Esophagus muscularis mucosa (tissue), 3 donors: ENCODE data around the gene MSI2.

Experiments
- POLR2A ChIP-seq: fragments of 450-650 bp; IDR thresholded peaks from one replicate; pipeline ENCODE4 v1.6.1; 2017; ENCODE audit warnings: antibody characterized with exemption, moderate library complexity, mild to moderate bottlenecking, low read depth
- POLR2AphosphoS5 ChIP-seq, 2 donors: sonication (generic); formaldehyde crosslinking; IDR thresholded peaks; one replicate each; pipeline ENCODE4 v1.6.1; 2017; ENCODE audit warnings: antibody characterized with exemption in 2 of 2
- TF ChIP-seq, protein P1 (sequence below), 3 experiments: fragments of 200-600 bp in 2 of 3; fragments of 450-650 bp in 1 of 3; sonication (generic) in 2 of 3; IDR thresholded peaks; one replicate each; pipeline ENCODE4 v1.5.1; 2017 to 2019; ENCODE audit warnings: antibody characterized with exemption in 3 of 3, mild to moderate bottlenecking in 2 of 3, moderate library complexity in 1 of 3

DNA sequence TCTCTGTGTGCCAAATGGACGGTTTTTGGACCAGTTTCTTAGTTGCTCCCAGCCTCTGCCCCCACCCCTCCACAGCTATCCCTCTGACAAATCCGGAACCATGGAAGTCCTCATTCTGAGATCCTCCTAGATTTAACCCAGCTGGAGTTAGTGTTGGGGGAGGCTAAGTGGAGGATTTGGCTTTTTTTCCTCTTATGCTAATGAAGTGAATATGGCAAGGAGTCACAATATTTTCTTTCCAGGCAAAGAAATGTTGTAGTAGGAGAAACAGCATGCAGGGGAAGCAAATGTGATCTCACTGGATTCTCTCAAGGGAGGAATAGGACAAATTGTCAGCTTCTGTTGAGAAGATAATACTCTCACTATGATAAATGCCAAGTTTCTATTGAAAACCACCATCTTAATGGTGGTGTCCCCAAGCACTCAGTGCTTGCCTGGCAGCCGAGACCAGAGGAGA, 159.5 kb downstream of the MSI2 start:
- TF ChIP-seq, protein P1, sequence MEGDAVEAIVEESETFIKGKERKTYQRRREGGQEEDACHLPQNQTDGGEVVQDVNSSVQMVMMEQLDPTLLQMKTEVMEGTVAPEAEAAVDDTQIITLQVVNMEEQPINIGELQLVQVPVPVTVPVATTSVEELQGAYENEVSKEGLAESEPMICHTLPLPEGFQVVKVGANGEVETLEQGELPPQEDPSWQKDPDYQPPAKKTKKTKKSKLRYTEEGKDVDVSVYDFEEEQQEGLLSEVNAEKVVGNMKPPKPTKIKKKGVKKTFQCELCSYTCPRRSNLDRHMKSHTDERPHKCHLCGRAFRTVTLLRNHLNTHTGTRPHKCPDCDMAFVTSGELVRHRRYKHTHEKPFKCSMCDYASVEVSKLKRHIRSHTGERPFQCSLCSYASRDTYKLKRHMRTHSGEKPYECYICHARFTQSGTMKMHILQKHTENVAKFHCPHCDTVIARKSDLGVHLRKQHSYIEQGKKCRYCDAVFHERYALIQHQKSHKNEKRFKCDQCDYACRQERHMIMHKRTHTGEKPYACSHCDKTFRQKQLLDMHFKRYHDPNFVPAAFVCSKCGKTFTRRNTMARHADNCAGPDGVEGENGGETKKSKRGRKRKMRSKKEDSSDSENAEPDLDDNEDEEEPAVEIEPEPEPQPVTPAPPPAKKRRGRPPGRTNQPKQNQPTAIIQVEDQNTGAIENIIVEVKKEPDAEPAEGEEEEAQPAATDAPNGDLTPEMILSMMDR (IDR thresholded peaks at IDR 0.05) = no peak
- TF ChIP-seq POLR2AphosphoS5 (IDR thresholded peaks at IDR 0.05) = no peak
- no peak for TF ChIP-seq POLR2A
